Subcutaneous adipose tissue (tissue), 4 donors: ENCODE data around the gene DBNDD1. TPM values are rescaled to one million over a fixed set of nuclear protein-coding genes. Genes with fewer than 3 reads are reported as not detected.

Experiments used
- CTCF ChIP-seq: fragments of 450-650 bp; IDR thresholded peaks from one replicate; pipeline ENCODE4 v1.5.1; 2016; ENCODE audit warnings: low read depth, mild to moderate bottlenecking, control low read depth, antibody characterized with exemption, moderate library complexity
- total RNA-seq, 4 donors: library from RNA; depleted of rRNA; stranded (reverse); fragments of >200 nt; gene quantifications; one replicate each; pipeline ENCODE4 v1.1.0, GENCODE V29; 2016

The DBNDD1 gene
- total RNA-seq = 1 to 10 TPM in 2 of 4 donors, not detected in 2; 1.3 to 1.4 TPM

GRCh38 chr16:90018652-90019542 lies at the start of gene DBNDD1:
DBNDD1 (minus strand) TSS chr16:90019456; CDS start chr16:90019341, 115 bp downstream.
- TF ChIP-seq CTCF = no peak

GRCh38 chr16:90061437-90061836 lies 42.2 kb upstream of the DBNDD1 start:
- no peak for TF ChIP-seq CTCF

GRCh38 chr16:90057738-90058173 lies 38.5 kb upstream of the DBNDD1 start:
- TF ChIP-seq CTCF = no peak

GRCh38 chr16:90055371-90055770 lies 36.1 kb upstream of the DBNDD1 start:
- TF ChIP-seq CTCF = no peak

- TF ChIP-seq CTCF = no peak
Observed at GRCh38 chr16:90054554-90054953, 35.3 kb upstream of the DBNDD1 start.

GRCh38 chr16:90053902-90054500 lies 34.7 kb upstream of the DBNDD1 start:
- TF ChIP-seq CTCF = no peak

- TF ChIP-seq CTCF = no peak
Observed at GRCh38 chr16:90050969-90051368, 31.7 kb upstream of the DBNDD1 start.
